WTC11 (cell line): ENCODE measurements around the gene CLEC3B. TPM values are rescaled to one million over a fixed set of nuclear protein-coding genes. Genes with fewer than 3 reads are reported as not detected.

Experiments
- ATAC-seq: fragments of 200-7000 bp; cut with Tn5 transposase; 2 replicates; pipeline ENCODE4 v1.10.0; 2021; ENCODE audit warnings: mild to moderate bottlenecking, moderate library complexity
- CTCF ChIA-PET: fragments of 300-600 bp; sonication (Branson Sonifier 250); formaldehyde crosslinking; loops from one replicate; lab custom pipeline; 2021; ENCODE audit warnings: antibody characterized with exemption; lab: Charles Lee
- POLR2A ChIA-PET: fragments of 350-600 bp; sonication (Branson Sonifier 250); formaldehyde crosslinking; loops from one replicate; lab custom pipeline; 2021; ENCODE audit warnings: antibody characterized with exemption; lab: Charles Lee
- DNase-seq: peaks from one replicate; pipeline ENCODE4 v3.0.0; 2021; ENCODE audit warnings: low spot score
- H3K27ac Mint-ChIP-seq: 2 replicates; pipeline ENCODE4 v1.8.0; 2021; ENCODE audit warnings: mixed read lengths
- H3K27me3 Mint-ChIP-seq: 2 replicates; pipeline ENCODE4 v1.8.0; 2021; ENCODE audit warnings: low read depth, mild to moderate bottlenecking, moderate library complexity, mixed read lengths
- H3K36me3 Mint-ChIP-seq: 2 replicates; pipeline ENCODE4 v1.8.0; 2021; ENCODE audit warnings: mixed read lengths
- H3K4me1 Mint-ChIP-seq: 2 replicates; pipeline ENCODE4 v1.8.0; 2022; ENCODE audit warnings: mixed read lengths
- H3K4me3 Mint-ChIP-seq: 2 replicates; pipeline ENCODE4 v1.8.0; 2021; ENCODE audit warnings: mild to moderate bottlenecking, moderate library complexity, mixed read lengths
- H3K9me3 Mint-ChIP-seq: 2 replicates; pipeline ENCODE4 v1.8.0; 2021; ENCODE audit warnings: mixed read lengths
- CDX4 ChIP-seq: fragments of 250-450 bp; sonication (Bioruptor Pico); IDR thresholded peaks from 2 replicates; pipeline ENCODE4 v1.9.0; 2021; ENCODE audit warnings: moderate library complexity, mild to moderate bottlenecking, inconsistent platforms, borderline replicate concordance
- E2F5 ChIP-seq: sonication (generic); formaldehyde crosslinking; IDR thresholded peaks from 2 replicates; pipeline ENCODE4 v1.8.1; 2022; ENCODE audit warnings: mild to moderate bottlenecking, moderate library complexity, missing genetic modification reagents
- ETV6 ChIP-seq: sonication (generic); formaldehyde crosslinking; IDR thresholded peaks from 2 replicates; pipeline ENCODE4 v1.8.1; 2022; ENCODE audit warnings: mild to moderate bottlenecking, missing genetic modification reagents
- GRHL2 ChIP-seq: fragments of 250-450 bp; sonication (Bioruptor Pico); IDR thresholded peaks from 2 replicates; pipeline ENCODE4 v1.8.0; 2022; ENCODE audit warnings: mild to moderate bottlenecking, moderate library complexity; ENCODE audit not compliant: insufficient replicate concordance, severe bottlenecking
- JAZF1 ChIP-seq: fragments of 250-450 bp; sonication (Bioruptor Pico); IDR thresholded peaks from 2 replicates; pipeline ENCODE4 v1.9.0; 2021; ENCODE audit warnings: moderate library complexity, mild to moderate bottlenecking, inconsistent platforms
- JUN ChIP-seq: sonication (generic); formaldehyde crosslinking; IDR thresholded peaks from 2 replicates; pipeline ENCODE4 v1.8.0; 2023; ENCODE audit warnings: mild to moderate bottlenecking, missing genetic modification reagents
- NR2C2 ChIP-seq: sonication (generic); formaldehyde crosslinking; IDR thresholded peaks from 2 replicates; pipeline ENCODE4 v1.8.0; 2022; ENCODE audit warnings: mild to moderate bottlenecking, missing genetic modification reagents
- RORB ChIP-seq: fragments of 250-450 bp; sonication (Bioruptor Pico); IDR thresholded peaks from 2 replicates; pipeline ENCODE4 v1.9.0; 2021; ENCODE audit warnings: mild to moderate bottlenecking
- SMAD3 ChIP-seq: sonication (generic); formaldehyde crosslinking; IDR thresholded peaks from 2 replicates; pipeline ENCODE4 v1.8.0; 2022; ENCODE audit warnings: missing genetic modification reagents, mild to moderate bottlenecking, borderline replicate concordance
- ZMAT4 ChIP-seq: fragments of 250-450 bp; sonication (Bioruptor Pico); IDR thresholded peaks from 2 replicates; pipeline ENCODE4 v1.9.0; 2021; ENCODE audit warnings: mild to moderate bottlenecking
- ZNF219 ChIP-seq: sonication (generic); formaldehyde crosslinking; IDR thresholded peaks from 2 replicates; pipeline ENCODE4 v1.8.0; 2023; ENCODE audit warnings: missing genetic modification reagents, mild to moderate bottlenecking, borderline replicate concordance
- ZNF317 ChIP-seq: sonication (generic); formaldehyde crosslinking; IDR thresholded peaks from 2 replicates; pipeline ENCODE4 v1.8.1; 2023; ENCODE audit warnings: low read depth, mild to moderate bottlenecking, moderate library complexity, missing genetic modification reagents, borderline replicate concordance
- ZNF532 ChIP-seq: fragments of 250-450 bp; sonication (Bioruptor Pico); IDR thresholded peaks from 2 replicates; pipeline ENCODE4 v1.9.0; 2021; ENCODE audit warnings: mild to moderate bottlenecking, borderline replicate concordance
- ZNF671 ChIP-seq: fragments of 250-450 bp; sonication (Bioruptor Pico); IDR thresholded peaks from 2 replicates; pipeline ENCODE4 v1.8.0; 2021; ENCODE audit warnings: mild to moderate bottlenecking
- total RNA-seq: library from RNA; stranded (reverse); gene quantifications from 3 replicates; pipeline ENCODE4 v1.2.3, GENCODE V29; 2021
- TF ChIP-seq, protein P1 (sequence below): sonication (generic); formaldehyde crosslinking; IDR thresholded peaks from 2 replicates; pipeline ENCODE4 v1.8.1; 2023; ENCODE audit warnings: mild to moderate bottlenecking, moderate library complexity, missing genetic modification reagents
- TF ChIP-seq, protein P2 (sequence below): sonication (generic); formaldehyde crosslinking; IDR thresholded peaks from 2 replicates; pipeline ENCODE4 v1.8.0; 2022; ENCODE audit warnings: mild to moderate bottlenecking, missing genetic modification reagents
- TF ChIP-seq, protein P3 (sequence below): sonication (generic); formaldehyde crosslinking; IDR thresholded peaks from 2 replicates; pipeline ENCODE4 v1.8.1; 2023; ENCODE audit warnings: mild to moderate bottlenecking, missing genetic modification reagents, borderline replicate concordance
- TF ChIP-seq, protein P4 (sequence below): sonication (generic); formaldehyde crosslinking; IDR thresholded peaks from 2 replicates; pipeline ENCODE4 v1.8.0; 2022; ENCODE audit warnings: mild to moderate bottlenecking, missing genetic modification reagents

The CLEC3B gene
- total RNA-seq, 1 experiment from 2014 or later = 0.81 TPM

DNA sequence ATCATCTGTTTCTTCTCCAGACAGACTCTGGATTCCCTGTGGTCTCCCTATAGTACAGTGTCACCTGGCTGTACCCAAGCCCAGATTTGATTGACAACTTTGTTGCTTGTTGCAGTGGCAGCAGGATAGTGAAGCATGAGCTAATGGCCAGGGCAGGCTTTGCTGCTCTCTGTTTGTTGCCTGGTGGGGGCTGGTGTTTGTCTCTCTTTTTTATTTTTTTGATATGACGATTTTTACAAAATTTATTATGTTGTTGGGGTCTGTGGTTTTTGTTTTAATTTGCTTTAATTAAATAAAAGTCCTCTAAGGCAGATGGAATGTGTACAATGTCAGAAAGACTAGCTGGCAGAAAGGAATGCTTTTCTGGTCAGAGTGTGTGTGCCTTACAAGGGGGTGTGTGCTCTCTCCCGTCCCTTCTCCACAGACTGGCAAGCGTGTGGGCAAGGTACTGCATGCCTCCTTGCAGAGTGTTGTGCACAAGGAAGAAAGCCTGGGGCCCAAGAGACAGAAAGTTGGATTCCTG, 15.2 kb upstream of the CLEC3B start (continued):
- TF ChIP-seq, protein P1, sequence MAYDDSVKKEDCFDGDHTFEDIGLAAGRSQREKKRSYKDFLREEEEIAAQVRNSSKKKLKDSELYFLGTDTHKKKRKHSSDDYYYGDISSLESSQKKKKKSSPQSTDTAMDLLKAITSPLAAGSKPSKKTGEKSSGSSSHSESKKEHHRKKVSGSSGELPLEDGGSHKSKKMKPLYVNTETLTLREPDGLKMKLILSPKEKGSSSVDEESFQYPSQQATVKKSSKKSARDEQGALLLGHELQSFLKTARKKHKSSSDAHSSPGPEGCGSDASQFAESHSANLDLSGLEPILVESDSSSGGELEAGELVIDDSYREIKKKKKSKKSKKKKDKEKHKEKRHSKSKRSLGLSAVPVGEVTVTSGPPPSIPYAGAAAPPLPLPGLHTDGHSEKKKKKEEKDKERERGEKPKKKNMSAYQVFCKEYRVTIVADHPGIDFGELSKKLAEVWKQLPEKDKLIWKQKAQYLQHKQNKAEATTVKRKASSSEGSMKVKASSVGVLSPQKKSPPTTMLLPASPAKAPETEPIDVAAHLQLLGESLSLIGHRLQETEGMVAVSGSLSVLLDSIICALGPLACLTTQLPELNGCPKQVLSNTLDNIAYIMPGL (CRISPR knock-in tag) = no peak
- no peak for TF ChIP-seq JUN (CRISPR knock-in tag)
- TF ChIP-seq ZNF532 (CRISPR knock-in tag) = no peak
- TF ChIP-seq, all 79 proteins: peak for 0

DNA sequence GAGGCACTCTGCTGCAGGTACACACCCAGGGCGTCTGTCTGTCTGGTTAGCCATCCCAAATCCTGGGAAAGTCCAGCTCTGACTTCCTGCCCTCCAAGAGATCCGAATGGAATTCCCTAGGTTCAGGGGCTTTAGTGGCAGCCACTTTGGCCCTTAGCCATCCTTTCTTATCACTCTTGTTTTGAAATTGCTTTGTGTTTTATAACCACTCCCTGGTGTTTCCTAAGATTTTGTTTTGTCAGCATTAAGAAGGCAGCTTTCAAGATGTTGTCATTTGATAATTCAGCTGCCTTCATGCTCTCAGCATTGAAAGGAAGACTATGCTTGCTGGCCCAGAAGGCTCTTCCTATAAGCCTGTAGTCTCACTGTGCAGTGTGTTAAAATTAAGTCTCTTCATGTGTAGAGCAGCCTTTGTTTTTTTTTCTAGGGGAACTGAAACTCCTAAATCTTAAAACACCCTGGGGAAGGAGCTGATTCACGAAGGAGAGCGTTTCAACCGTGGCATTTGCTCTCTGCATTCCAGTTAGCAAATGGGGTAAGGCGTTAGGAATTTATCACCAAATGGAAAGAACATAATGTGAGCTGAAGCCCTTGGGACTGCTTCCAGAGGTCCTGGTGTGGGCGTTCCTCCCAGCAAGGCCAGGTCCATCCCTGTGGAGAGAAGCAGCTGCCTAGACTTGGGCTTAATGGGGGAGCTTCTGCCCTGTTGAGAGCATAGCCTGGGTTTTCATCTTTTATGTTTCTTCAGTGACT, 14.2 kb upstream of the CLEC3B start:
- peaks cover 57% of the 10 kb centered on the region for H3K36me3 Mint-ChIP-seq
- CTCF ChIA-PET = interaction anchor here (1.5 kb wide), 2 partner anchors 18 to 20 kb away, joined by 5 to 6 read pairs; no protein-coding TSS in a partner anchor
- no peaks in the 10 kb centered on the region for H3K27me3 Mint-ChIP-seq
- H3K27ac Mint-ChIP-seq = no peak overlapping the region
- POLR2A ChIA-PET = no interaction called here
- H3K4me3 Mint-ChIP-seq = no peak overlapping the region
- ATAC-seq (no peak), DNase-seq (no peak)
- H3K4me1 Mint-ChIP-seq = peaks cover 6% of the 10 kb centered on the region
- no peaks in the 10 kb centered on the region for H3K9me3 Mint-ChIP-seq
- TF ChIP-seq ZNF317 (CRISPR knock-in tag) (no peak), GRHL2 (CRISPR knock-in tag) (no peak), E2F5 (CRISPR knock-in tag) (no peak), ZNF671 (CRISPR knock-in tag) (no peak), RORB (CRISPR knock-in tag) (no peak), CDX4 (CRISPR knock-in tag) (no peak), SMAD3 (CRISPR knock-in tag) (no peak), NR2C2 (CRISPR knock-in tag) (no peak)
- TF ChIP-seq, protein P2, sequence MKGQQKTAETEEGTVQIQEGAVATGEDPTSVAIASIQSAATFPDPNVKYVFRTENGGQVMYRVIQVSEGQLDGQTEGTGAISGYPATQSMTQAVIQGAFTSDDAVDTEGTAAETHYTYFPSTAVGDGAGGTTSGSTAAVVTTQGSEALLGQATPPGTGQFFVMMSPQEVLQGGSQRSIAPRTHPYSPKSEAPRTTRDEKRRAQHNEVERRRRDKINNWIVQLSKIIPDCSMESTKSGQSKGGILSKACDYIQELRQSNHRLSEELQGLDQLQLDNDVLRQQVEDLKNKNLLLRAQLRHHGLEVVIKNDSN = no peak

DNA sequence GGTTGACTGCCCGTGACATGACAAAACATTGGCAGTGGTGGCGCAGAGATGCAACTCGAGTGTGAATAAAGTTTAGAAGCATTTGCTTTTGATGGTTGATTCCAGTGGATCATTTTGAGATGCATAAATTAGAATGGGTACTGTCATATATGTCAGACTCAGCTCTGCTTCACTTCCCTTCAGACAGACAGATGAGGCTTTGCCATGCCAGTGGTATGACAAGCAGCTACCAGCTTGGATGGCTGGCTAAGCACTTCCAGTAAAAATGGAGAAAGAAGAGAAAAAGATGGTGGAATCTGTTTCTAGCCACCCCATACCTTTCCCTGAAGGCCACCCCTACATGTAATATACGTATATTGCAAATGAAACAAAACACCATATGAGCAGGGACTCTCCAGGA, 13.5 kb upstream of the CLEC3B start:
- Mint-ChIP-seq H3K27me3 (no peaks in the 10 kb centered on the region), H3K4me3 (no peak overlapping the region), H3K36me3 (peaks cover 52% of the 10 kb centered on the region), H3K9me3 (no peaks in the 10 kb centered on the region), H3K4me1 (peaks cover 6% of the 10 kb centered on the region), H3K27ac (no peak overlapping the region)
- no peak for DNase-seq
- ATAC-seq = no peak
- CTCF ChIA-PET = interaction anchor here (1.5 kb wide), 1 partner anchor 20 kb away, joined by 6 read pairs; no protein-coding TSS in a partner anchor
- POLR2A ChIA-PET = no interaction called here
- TF ChIP-seq, protein P3, sequence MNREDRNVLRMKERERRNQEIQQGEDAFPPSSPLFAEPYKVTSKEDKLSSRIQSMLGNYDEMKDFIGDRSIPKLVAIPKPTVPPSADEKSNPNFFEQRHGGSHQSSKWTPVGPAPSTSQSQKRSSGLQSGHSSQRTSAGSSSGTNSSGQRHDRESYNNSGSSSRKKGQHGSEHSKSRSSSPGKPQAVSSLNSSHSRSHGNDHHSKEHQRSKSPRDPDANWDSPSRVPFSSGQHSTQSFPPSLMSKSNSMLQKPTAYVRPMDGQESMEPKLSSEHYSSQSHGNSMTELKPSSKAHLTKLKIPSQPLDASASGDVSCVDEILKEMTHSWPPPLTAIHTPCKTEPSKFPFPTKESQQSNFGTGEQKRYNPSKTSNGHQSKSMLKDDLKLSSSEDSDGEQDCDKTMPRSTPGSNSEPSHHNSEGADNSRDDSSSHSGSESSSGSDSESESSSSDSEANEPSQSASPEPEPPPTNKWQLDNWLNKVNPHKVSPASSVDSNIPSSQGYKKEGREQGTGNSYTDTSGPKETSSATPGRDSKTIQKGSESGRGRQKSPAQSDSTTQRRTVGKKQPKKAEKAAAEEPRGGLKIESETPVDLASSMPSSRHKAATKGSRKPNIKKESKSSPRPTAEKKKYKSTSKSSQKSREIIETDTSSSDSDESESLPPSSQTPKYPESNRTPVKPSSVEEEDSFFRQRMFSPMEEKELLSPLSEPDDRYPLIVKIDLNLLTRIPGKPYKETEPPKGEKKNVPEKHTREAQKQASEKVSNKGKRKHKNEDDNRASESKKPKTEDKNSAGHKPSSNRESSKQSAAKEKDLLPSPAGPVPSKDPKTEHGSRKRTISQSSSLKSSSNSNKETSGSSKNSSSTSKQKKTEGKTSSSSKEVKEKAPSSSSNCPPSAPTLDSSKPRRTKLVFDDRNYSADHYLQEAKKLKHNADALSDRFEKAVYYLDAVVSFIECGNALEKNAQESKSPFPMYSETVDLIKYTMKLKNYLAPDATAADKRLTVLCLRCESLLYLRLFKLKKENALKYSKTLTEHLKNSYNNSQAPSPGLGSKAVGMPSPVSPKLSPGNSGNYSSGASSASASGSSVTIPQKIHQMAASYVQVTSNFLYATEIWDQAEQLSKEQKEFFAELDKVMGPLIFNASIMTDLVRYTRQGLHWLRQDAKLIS (CRISPR knock-in tag) = no peak
- TF ChIP-seq ETV6 (CRISPR knock-in tag) (no peak), ZMAT4 (CRISPR knock-in tag) (no peak), SMAD3 (CRISPR knock-in tag) (no peak), JAZF1 (CRISPR knock-in tag) (no peak), ZNF219 (CRISPR knock-in tag) (no peak)
- TF ChIP-seq, protein P4, sequence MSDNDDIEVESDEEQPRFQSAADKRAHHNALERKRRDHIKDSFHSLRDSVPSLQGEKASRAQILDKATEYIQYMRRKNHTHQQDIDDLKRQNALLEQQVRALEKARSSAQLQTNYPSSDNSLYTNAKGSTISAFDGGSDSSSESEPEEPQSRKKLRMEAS = no peak
